Panc1 (cell line): Measurements from ENCODE around the gene COMMD2. TPM values are rescaled to one million over a fixed set of nuclear protein-coding genes. Genes with fewer than 3 reads are reported as not detected.

ENCODE experiments used
- ATAC-seq: fragments of 200-7000 bp; cut with Tn5 transposase; 2 replicates; pipeline ENCODE4 v1.9.1; 2020; ENCODE audit warnings: mild to moderate bottlenecking, moderate library complexity
- BruUV-seq: library from RNA; stranded (reverse); fragments of 400-500 nt; replicated peaks from 2 replicates; lab custom pipeline; 2021; lab: Mats Ljungman, UMichigan
- CTCF ChIA-PET: fragments of 300-600 bp; sonication (Branson Sonifier 250); formaldehyde crosslinking; loops from one replicate; lab custom pipeline; 2022; ENCODE audit warnings: antibody characterized with exemption; lab: Charles Lee
- POLR2A ChIA-PET: fragments of 300-600 bp; sonication (Branson Sonifier 250); formaldehyde crosslinking; loops from one replicate; lab custom pipeline; 2022; ENCODE audit warnings: antibody characterized with exemption; lab: Charles Lee
- DNase-seq: peaks from one replicate; pipeline ENCODE4 v3.0.0-alpha.2; 2010; ENCODE audit warnings: low read depth, low spot score
- H3K27ac ChIP-seq: 2 replicates; pipeline ENCODE4 v1.5.1; 2011; ENCODE audit warnings: mild to moderate bottlenecking, low read length, inconsistent platforms
- H3K27me3 ChIP-seq: fragments of 200-500 bp; sonication (Bioruptor generic); 2 replicates; pipeline ENCODE4 v1.6.0; 2014; ENCODE audit warnings: low read length, inconsistent platforms; ENCODE audit not compliant: control insufficient read depth, insufficient read depth
- H3K36me3 ChIP-seq: fragments of 200-500 bp; sonication (Bioruptor generic); 2 replicates; pipeline ENCODE4 v1.5.1; 2014; ENCODE audit warnings: inconsistent platforms, mild to moderate bottlenecking, low read length, moderate library complexity; ENCODE audit not compliant: control insufficient read depth, insufficient read depth
- H3K4me1 ChIP-seq: 2 replicates; pipeline ENCODE4 v1.5.1; 2011; ENCODE audit warnings: inconsistent platforms, mild to moderate bottlenecking, low read length, moderate library complexity; ENCODE audit not compliant: control insufficient read depth, insufficient read depth
- H3K4me3 ChIP-seq, 2 experiments: 2 replicates each; pipeline ENCODE4 v1.5.1; 2011 to 2012; ENCODE audit warnings: low read depth in 2 of 2, low read length in 2 of 2, mild to moderate bottlenecking in 2 of 2, inconsistent platforms in 1 of 2, moderate library complexity in 1 of 2
- H3K9me3 ChIP-seq: fragments of 200-500 bp; sonication (Bioruptor generic); 2 replicates; pipeline ENCODE4 v1.5.1; 2014; ENCODE audit warnings: low read depth, mild to moderate bottlenecking, inconsistent platforms, low read length, moderate library complexity; ENCODE audit not compliant: control insufficient read depth, insufficient read depth
- CTCF ChIP-seq: fragments of 450-650 bp; IDR thresholded peaks from 2 replicates; pipeline ENCODE4 v1.5.1; 2017; ENCODE audit warnings: mild to moderate bottlenecking
- POLR2AphosphoS5 ChIP-seq: IDR thresholded peaks from 2 replicates; pipeline ENCODE4 v1.6.1; 2012; ENCODE audit warnings: mild to moderate bottlenecking, low read depth, low read length, moderate library complexity
- REST ChIP-seq, 2 experiments: IDR thresholded peaks; 2 replicates each; pipeline ENCODE4 v1.6.1; 2011 to 2012; ENCODE audit warnings: low read depth in 2 of 2, control low read depth in 1 of 2, low read length in 1 of 2, mild to moderate bottlenecking in 1 of 2, moderate library complexity in 1 of 2; ENCODE audit not compliant: insufficient read depth in 1 of 2
- SIN3A ChIP-seq: IDR thresholded peaks from 2 replicates; pipeline ENCODE4 v1.6.1; 2012; ENCODE audit warnings: low read depth, mild to moderate bottlenecking, low read length, moderate library complexity, borderline replicate concordance; ENCODE audit not compliant: insufficient read depth
- TCF7L2 ChIP-seq: IDR thresholded peaks from 2 replicates; pipeline ENCODE4 v1.6.1; 2011; ENCODE audit warnings: mild to moderate bottlenecking, low read depth, low read length, inconsistent platforms
- in situ Hi-C: cut with HindIII; loops from 2 replicates; pipeline ENCODE4 v1.10.0; 2016; ENCODE audit warnings: low sequenced_read_pairs, low pct_unique_long_range_greater_than_20kb
- intact Hi-C: fragments of 100-400 bp; cut with micrococcal nuclease; formaldehyde crosslinking; loops from one replicate; pipeline ENCODE4 v1.10.0; 2022; ENCODE audit not compliant: unreplicated experiment
- total RNA-seq: library from RNA; stranded (reverse); gene quantifications from one replicate; pipeline ENCODE4 v1.2.1, GENCODE V29; 2021; ENCODE audit not compliant: unreplicated experiment

COMMD2 gene
- total RNA-seq, 1 experiment from 2014 or later, result 70.2 TPM

- in situ Hi-C loops, result no loop called here
- Histone ChIP-seq H3K27ac (peak overlapping the region; percentile 94), H3K27me3 (no peaks in the 10 kb centered on the region), H3K36me3 (peaks cover 27% of the 10 kb centered on the region), H3K4me3 (peak overlapping the region; percentile 95 to 98), H3K4me1 (peaks cover 15% of the 10 kb centered on the region), H3K9me3 (no peaks in the 10 kb centered on the region)
- no TSS peak for BruUV-seq
- intact Hi-C loops, result no loop called here
- TF ChIP-seq REST (IDR thresholded peaks at IDR 0.05; ENCODE audit: insufficient read depth in 1 of 2, low read depth in 2 of 2, low read length in 1 of 2), result no peak
- TF ChIP-seq POLR2AphosphoS5, result no peak
- no peak for TF ChIP-seq TCF7L2
- TF ChIP-seq CTCF, result no peak; the same call in 1 of the 2 replicates
- TF ChIP-seq SIN3A, result no peak
- no peak for DNase-seq
- ChIA-PET POLR2A (no interaction called here), CTCF (interaction anchor here (1.4 kb wide), 1 partner anchor 56 kb away, joined by 6 read pairs; no protein-coding TSS in a partner anchor)
- no peak for ATAC-seq
Measured at GRCh38 chr3:149752788-149753136, 473 bp upstream of the COMMD2 start.

GRCh38 chr3:149751551-149751950, 738 bp downstream of the COMMD2 start:
- Histone ChIP-seq H3K4me3 (peak overlapping the region; percentile 95 to 98), H3K27me3 (no peaks in the 10 kb centered on the region), H3K27ac (peak overlapping the region; percentile 94), H3K4me1 (peaks cover 15% of the 10 kb centered on the region), H3K9me3 (no peaks in the 10 kb centered on the region), H3K36me3 (peaks cover 30% of the 10 kb centered on the region)
- ChIA-PET CTCF (interaction anchor here (0.6 kb wide), 1 partner anchor 114 kb away, joined by 5 read pairs; no protein-coding TSS in a partner anchor), POLR2A (interaction anchor here (0.7 to 1.0 kb wide), 2 partner anchors 64 to 94 kb away, joined by 4 to 6 read pairs; partner anchors contain the start of gene WWTR1)
- DNase-seq, result no peak
- in situ Hi-C loops, result no loop called here
- TF ChIP-seq TCF7L2 (no peak), REST (IDR thresholded peaks at IDR 0.05; ENCODE audit: insufficient read depth in 1 of 2, low read depth in 2 of 2, low read length in 1 of 2) (no peak), POLR2AphosphoS5 (no peak), CTCF (no peak), SIN3A (no peak)
- intact Hi-C loops, result no loop called here
- no peak for ATAC-seq
- no TSS peak for BruUV-seq
